NCI-H82 treated with DMSO at 0.1 percent for 48 hours (cell line): ENCODE measurements around the gene KIRREL3.

Experiments used
- DNase-seq: peaks from one replicate; lab custom pipeline; 2025; ENCODE audit not compliant: unreplicated experiment; lab: John Stamatoyannopoulos, UW

KIRREL3 gene

DNA sequence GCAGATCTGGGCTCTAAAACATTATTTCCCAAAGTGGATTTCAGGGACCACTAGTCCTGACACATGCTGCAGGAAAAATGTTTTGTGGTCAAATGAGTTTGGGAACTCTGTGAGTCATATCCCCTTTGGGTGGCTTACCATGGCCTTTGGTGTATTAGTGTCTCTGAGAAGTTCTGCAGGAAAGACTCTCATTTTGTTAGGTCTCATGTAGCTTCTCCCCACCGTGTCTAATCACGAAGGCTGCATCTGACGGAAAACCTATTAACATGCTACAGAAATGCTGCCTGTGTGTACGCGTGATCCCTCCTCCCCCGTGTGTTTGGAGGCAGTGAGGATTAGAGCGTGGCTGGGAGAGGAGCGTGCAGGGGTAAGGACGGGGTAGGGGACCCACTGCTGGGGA, 453.4 kb downstream of the KIRREL3 start:
- DNase-seq = peak; percentile 4

DNA sequence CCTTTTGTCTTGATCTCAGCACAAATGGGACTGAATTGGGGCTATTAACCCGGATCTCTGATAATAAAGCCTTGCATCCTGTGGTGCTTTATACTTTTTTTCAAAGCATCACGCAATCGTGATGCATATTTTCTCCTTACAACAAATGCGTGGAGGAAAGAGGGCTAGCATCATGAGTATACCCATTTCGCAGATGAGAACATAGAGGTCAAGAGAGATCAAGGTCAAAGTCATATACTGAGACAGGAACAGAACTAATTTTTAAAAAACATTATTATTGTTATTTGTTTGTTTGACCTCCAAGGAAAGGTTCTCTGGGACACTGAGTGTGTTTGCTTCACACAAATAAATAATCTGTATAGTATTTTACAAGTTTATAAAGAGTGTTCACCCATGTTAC, 453.9 kb downstream of the KIRREL3 start:
- DNase-seq = no peak

DNA sequence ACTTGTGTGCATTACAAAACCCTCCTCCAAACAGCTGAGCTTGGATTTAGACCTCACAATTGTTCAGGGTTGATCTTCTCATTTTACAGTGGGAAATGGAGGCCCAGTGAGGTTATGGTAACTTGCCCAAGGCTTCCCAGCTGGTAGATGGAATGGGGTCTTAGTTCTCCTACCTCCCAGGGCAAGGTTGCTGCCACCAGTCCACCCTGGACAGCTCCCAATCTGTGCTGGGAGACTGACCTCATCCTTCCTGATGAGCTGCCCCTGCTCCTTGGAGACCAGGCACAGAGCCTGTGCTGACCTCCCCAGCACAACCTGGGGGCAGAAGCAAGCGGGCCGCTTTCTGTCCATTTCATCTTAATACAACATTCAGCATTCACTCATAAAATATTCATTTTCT, 454.4 kb downstream of the KIRREL3 start:
- DNase-seq = no peak

DNA sequence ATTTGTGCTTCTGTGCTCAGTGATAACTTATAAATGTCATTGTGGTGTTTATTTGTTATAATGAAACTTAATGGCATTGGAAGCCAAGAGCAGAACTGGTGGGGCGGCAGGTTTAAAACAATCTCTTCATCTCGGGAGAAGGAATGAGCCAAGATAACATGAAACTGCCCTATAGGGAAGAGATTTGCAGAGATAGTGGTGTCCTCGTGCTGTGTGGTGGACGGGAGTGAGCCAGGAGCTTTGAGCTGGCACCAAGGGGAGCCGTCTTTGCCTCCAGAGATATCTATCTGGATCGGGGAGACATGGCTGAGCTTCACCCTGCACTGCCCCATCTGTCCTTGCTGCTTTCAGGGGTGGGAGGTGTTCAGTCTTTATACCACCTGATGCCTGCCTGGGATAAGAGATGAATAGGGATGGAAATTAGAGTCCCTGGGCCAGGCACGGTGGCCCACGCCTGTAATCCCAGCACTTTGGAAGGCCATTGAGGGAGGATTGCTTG, 455.5 kb downstream of the KIRREL3 start:
- DNase-seq = no peak

DNA sequence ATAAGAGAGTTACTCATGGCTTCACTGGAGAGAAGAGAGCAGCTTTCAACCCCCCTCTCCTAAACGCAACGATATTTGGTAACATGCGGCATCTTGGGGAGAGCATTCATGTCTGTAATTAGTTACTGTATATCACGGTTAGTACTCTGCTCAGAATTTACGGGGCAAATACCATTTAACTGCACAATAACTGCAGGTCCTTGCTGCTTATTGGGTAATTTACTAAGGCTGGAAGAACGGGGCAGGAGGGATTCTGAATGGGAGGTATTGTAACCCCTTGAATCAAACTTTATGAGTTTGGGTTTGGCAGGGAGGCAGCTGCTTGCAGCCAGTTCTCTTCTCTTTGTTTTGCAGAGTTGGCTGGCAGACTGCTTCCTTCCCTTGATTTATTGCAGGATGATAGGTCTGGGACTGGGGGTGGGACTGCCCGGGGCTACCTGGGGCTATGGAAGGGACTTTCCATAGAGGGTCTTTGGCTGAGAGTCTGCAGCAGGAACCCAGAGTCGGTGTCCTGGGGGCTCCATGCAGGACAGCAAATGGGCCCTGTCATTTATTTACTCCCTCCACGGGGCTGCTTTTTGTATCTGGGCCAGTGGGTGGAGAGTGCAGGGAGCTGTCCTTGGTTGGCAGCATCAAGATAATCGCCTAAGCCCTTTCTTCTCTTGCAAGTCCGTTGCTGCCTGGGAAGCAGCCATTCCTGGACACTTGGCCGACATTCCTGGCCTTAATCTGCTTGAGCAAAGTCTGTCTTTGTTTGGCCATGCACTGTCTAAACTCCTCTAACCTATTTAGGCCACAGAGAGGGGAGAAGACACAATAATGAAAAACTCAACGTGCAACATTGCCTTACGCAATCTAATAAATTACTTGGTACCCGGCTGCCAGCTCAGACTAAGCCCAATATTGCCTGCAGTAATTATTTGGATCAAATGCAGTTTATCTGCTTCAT, 456.2 kb downstream of the KIRREL3 start:
- DNase-seq = peak; percentile 33

DNA sequence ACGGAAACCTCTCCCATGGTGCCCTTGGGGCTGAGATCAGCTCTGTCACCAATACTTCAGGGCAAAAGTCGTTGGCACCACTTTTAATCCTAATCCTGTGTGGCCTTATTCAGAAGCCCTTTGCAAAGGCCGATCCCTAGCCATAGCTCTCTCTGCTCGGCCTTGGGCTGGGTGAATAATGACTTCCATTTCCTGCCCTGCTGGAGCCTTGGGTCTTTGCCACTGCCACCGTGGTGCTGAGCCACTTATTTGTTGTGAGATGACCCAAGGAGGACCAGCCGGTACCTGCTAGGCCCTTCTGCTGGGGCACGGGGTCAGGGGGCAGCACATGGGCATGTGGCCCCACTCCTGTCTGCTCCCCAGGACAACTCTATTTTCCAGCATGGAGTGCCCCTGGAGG, 456.9 kb downstream of the KIRREL3 start:
- DNase-seq = no peak

DNA sequence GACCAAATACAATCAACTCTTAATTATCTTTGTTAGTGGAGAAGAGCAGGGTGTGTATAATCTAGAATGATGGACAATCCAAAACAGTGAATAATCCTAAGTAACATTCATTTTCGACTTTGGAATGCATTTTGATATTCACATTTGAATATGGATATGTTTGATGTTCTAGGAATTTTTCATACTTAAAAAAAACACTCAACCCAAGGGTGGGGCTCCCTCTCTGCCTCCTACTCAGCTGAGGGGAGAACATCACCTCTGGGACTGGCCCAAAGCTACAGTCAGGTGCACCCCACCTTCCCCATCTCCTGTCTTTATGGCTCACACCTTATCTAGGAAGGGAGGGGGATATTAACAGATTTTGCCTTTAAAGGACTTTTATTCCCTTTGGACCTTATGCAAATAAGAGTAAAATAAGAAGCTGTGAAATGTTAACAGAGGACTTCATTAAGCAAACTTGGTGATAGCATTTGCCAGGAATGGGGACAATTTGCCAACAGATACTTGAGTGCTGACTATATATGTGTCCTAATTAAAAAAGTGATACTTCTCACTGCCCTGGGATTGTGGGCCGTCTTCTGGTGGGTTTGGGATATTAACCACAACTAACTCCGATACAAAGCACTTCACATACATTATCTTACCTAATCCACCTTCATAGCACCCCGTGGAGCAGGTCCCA, 458.1 kb downstream of the KIRREL3 start:
- no peak for DNase-seq

DNA sequence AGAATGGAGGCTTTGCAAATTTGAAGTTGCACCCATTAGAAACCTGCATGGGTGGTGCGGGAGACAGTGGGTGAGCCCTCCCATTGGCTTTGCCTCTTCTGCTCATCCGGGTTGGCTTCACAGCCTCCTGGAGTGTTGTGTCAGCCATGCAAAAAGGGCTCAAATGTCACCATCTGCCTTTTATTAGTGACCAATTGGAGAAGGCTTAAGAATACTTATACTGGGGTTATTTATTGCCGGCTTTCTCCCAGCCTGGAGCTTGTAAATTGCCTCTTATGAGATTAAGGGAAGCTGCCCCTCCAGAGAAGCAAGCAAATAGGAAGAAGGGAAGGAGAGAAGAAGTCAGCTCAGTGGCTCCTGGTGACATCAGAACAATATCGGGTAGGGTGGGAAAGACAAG, 462.5 kb downstream of the KIRREL3 start:
- peak; percentile 98 for DNase-seq

DNA sequence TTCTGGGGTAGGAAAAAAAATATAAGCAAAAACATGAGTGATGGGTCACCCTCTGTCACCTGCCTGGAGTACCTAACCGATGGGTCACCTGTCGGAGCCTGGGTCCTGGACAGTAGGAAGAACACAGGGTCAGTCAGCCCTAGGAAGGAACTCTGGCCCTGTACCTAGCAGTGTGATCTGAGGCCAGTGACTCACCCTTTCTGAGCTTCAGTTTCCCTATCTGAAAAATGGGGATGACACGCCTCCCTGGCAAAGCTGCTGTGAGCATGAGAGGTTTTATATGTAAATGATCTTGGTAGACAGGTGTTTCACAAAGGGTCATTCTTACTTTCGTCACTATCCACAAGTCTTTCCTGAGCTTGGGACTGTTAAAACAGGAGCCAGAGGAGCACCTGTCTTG, 463.1 kb downstream of the KIRREL3 start:
- DNase-seq = no peak

DNA sequence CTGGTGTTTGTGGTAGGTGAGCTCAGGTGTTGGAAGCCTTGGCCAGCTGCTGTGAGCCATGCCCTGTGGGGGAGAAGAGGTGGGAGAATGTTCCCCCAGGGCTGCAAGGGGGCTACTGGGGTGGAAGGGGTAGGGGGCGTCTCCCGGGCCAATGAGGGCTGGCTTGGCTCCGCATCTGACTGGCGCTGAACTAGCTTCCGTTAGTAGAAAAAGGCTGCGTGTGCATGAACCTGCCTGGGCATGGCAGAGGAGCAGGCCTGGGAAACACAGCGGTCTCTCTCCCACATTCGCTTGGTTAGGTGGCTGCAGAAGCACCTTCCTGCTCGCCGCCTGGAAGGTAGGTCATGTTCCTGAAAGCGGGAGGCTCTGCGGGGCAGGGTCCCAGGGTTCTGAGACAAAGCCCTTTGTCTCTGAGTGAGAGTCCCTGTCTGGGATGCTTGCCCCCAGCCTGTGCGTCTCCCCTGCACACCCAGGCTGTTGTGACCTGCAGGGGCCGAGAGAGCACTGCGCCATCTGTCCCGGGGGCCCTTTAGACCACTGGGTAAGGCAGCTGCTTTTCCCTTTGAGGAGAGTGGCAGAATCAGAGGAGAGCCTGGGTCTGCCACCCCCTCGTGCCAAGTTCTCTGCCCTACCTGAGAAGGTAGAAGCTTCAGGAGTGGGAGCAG, 466.3 kb downstream of the KIRREL3 start:
- no peak for DNase-seq

DNA sequence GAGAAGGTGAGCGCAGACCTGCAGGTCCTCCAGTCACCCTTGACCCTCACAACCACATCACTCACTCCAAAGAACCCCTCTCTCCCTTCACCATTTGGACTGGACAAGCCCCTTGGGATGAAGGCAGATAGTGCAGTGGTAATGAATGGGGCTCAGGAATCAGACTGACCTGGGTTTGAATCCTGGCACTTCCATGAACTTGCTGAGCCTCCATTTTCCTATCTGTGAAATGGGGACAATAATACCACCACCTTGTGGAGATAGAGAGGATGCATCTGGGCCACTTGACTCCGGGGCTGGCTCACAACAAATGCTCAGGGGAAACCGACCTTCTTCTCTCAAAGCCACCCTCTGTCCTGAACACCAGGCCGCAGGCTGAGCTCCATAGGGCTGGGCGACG, 467.0 kb downstream of the KIRREL3 start:
- no peak for DNase-seq

DNA sequence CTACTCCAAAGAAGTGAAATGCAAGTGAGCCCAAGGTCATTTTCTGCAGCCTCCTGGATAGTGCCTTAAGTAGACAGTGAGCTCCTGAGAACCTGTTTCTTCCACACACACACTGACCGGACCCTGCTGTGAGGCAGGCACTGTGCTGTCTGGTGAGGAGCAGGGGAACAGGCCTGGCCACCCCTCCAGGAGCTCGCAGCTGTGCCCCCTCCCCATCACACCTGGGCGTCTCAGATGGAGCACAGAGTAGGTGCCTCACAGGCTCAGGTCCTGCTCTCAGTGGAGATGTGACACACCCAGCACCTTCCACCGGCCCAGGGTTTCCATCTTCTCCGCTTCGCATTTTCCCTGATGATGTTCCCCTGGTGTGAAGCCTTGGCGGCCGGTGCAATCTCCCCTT, 470.2 kb downstream of the KIRREL3 start:
- DNase-seq = no peak

DNA sequence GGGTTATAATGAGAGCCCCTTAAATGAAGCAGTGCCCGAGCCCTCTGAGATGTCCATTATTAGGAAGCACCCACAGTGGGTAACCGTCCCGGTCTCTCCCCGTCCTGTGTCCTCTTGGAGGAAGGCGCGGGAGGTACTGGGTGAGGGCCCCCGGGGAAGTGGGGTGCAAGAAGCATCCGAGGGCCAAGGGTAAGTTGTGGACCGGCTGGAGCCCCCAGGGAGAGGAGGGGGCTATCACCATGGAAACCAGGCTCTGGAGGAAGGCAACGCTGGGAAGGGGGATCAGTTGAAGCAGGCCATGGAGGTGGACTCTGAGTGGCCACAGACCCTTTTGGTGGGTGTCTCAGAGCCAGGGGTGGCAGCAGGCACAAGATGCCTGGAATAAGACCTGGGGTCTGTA, 471.5 kb downstream of the KIRREL3 start:
- DNase-seq = no peak

DNA sequence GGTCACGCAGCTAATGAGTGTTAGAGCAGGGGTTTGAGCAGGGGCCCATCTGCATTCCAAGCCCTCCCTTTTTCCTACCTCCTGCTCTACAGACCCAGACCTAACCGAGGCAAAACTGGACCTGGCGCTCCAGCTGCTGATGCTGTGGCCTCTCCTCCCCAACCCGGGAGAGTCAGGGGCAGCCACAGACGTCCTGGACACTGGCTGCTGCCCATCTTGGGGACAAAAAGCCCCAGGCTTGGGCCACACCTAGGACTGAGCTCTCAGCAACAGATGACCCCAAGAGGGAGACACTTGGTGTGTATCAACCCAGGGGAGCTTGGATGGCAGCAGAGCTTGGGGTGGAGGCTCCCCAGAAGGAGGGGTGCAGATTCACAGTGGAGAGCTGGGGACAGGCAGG, 472.5 kb downstream of the KIRREL3 start:
- no peak for DNase-seq

DNA sequence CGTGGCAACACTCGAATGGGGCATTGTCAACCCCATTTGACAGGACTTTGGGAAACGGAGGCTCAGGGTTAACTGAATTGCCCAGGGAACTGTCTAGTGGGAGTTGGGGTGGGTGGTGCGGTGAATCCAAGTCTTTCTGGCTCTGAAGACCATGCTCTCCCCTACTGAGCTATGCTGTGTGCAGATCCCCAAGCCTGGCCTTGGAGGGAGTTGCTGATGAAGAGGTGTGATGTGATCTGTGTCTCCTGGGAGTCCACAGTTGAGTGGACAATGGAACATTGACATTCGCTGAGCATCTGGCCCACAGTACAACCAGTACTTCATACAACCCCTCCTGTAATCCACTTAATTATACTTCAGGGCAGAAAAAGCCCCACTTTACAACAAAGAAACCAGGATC, 472.9 kb downstream of the KIRREL3 start:
- DNase-seq = no peak

DNA sequence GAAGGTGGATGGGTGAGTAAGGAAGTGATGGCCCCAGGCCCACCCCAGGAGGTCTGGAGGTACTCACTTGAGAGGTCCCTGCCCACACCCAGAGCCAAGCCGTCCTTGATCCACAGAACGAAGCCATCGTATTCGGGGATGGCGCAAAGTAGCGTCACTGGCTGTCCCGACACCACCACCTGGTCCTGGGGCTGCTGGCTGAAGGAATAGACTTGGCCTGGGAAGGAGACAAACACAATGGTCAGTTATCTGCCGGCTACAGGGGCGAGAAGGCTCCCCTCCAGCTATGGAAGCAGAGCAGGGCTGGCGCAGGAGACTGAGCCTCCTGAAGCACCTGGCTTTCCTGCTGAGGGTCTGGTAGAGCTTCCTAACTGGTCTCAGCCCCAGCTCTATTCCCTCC, 474.1 kb downstream of the KIRREL3 start:
- DNase-seq = no peak

DNA sequence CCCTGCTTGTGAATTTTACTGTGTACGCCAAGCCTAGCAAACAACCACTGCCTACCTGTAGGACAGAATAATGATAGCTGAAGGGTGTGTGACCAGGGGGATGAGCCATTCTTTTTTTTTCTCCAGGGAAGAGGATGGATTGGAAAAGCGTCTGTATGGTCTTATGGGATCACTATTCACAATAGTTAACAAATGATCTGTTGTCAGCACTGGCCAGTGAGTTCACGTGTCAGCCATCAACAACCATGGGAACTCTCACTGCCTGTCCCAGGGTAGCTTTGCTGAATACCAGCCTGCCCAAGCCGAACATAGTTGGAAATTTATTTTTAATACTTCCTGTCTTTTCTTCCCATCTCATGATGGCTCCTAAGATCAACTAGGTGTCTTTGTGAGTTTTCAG, 474.9 kb downstream of the KIRREL3 start:
- no peak for DNase-seq

DNA sequence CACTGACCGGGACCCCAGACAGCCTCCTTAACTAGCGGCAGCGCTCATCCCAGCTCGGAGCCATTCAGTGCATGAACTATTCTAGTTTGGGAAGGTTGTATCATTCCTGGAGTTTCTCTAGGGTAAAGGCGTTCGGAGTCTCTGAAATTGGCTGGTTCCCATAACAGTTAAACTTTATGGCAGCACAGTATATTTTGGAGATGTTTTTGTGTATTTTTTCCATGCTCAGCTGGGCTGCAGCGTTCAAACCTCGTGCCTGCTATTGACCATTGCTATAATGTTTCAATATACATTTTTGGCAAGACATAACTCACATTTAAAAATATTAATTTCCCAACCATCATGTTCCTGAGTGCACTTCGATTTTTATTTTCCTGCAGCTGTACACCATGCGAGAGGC, 475.4 kb downstream of the KIRREL3 start:
- DNase-seq = no peak

DNA sequence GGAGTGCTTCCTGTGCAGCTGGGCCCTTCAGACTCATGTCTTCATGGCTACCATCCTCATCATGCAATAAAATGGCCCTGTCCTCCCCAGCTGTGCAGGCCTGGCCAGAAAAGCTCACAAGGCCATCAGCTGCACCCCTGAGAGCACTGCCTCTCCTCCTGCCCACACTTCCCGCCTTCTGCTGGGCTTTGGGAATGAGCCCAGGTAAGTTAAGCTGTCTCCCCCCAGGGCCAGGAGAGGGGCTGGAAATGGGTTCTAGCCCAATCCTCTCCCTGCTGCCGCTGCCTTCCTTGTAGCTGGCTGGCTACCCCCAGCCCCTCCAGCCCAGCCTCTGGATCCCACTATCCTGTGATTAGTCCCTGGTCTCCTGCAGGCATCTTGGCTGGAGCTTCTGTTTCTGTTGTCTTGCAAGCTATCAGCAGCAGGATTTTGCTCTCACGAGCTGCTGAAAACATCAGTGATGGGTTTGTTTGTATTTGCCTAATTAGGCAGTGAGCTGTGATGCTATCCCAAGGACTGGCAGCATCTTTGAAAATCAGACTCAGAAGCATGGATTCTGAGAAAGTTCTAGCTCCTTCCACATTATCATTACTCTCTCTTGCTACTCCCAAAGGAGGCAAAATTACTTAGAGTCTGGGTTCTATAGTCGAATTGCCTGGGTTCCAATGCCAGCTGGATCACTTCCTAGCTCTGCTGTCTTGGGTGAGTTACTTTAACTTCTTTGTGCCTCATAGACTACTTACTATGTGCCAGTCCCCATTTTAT, 476.9 kb downstream of the KIRREL3 start:
- no peak for DNase-seq

DNA sequence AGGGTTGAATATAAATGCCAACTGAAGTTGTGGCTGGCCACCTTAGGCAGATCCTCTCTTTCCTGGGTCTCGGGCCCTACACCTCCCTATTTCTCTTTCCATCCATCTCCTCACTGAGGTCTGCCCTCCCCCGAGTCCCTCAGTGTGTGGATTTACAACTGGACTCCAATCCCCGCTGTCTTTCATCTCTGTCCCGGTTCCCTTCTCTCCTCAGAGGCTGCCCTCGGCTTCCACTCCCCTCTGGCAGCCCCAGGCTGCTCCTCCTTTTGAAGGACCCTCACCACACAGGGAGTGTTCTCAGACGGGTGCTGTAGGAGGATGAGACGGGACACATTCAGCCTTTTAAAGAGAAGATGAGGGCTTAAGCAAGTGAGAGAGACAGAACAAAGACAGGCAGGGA, 478.0 kb downstream of the KIRREL3 start:
- no peak for DNase-seq

DNA sequence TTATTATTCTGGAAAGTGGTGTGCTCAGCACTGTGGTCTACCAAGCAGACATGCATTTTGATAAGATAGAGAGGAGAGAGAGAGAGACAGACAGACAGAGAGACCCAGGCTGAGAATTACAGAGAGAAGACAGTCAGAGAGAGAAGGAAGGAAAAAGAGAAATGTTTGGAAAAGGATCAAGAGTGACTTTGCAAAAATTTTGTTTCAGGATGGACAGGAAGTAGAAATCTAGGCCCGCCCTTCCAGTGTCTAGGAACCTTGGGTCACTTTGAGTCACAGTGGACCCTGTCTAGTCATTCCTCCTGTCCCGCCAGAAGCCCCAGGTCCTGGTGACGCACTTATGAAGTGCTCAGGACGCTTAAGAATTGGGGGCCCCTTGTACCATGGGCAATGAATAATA, 478.4 kb downstream of the KIRREL3 start:
- no peak for DNase-seq
